Nephron progenitor cell (in vitro differentiated cells): ENCODE data around the gene SCN2B.
"Not testable (repeated sequence)": the region's sequence is repeated elsewhere in the genome, so short reads cannot be mapped to it uniquely, and the experiment has no call there.

Source experiments
- DNase-seq: peaks from one replicate; pipeline ENCODE4 v3.0.0; 2021
- H3K27ac Mint-ChIP-seq: 2 replicates; pipeline ENCODE4 v1.8.0; 2021; ENCODE audit warnings: mild to moderate bottlenecking, moderate library complexity, mixed read lengths
- H3K27me3 Mint-ChIP-seq: 2 replicates; pipeline ENCODE4 v1.8.0; 2021; ENCODE audit warnings: mild to moderate bottlenecking, low read depth, mixed read lengths; ENCODE audit not compliant: poor library complexity
- H3K36me3 Mint-ChIP-seq: 2 replicates; pipeline ENCODE4 v1.8.0; 2021; ENCODE audit warnings: low read depth, mixed read lengths
- H3K4me1 Mint-ChIP-seq: 2 replicates; pipeline ENCODE4 v1.8.0; 2021; ENCODE audit warnings: mixed read lengths
- H3K4me3 Mint-ChIP-seq: 2 replicates; pipeline ENCODE4 v1.8.0; 2021; ENCODE audit warnings: mild to moderate bottlenecking, moderate library complexity, mixed read lengths
- H3K9me3 Mint-ChIP-seq: 2 replicates; pipeline ENCODE4 v1.8.0; 2021; ENCODE audit warnings: mild to moderate bottlenecking, moderate library complexity, mixed read lengths
- CTCF ChIP-seq: fragments of 200-600 bp; sonication (generic); IDR thresholded peaks from 2 replicates; pipeline ENCODE4 v1.5.0; 2021; ENCODE audit warnings: antibody characterized with exemption

SCN2B gene

DNA sequence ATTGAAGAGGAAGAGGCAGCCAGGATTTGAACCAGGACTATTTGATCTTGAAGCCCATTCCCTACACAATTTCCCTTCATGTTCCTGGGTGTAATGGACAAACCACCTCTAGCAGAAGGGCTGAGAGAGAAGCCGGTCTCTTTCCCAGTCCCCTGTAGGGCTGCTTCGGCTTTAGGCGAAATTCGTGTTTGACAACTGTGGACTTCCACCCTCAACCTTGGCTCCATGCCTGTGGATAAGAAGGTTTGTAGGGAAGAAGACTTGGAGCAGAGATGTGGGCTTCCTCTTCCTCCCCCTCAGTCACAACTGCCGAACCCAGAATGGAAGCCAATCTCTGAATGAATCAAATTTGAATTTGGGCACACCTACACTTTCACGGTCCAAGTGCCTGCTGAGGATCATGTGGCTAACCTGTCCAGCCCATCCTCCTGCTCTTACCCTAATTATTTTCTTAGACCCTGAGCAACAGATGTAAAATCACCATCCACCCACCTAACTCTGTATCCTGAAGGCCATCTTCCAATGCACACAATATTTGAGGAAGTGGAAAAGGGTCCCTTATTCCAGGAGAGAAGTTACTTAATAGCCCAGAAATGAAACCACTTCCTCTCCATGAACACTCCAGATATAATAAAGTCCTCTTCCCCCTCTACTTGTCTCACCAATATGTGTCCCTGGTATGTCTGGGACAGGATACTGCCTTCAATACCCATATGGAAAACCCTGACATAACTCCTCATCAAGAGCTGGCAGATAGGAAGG is 10.1 kb upstream of the SCN2B start:
- no peaks in the 10 kb centered on the region for H3K4me1 Mint-ChIP-seq
- DNase-seq = no peak
- no peak overlapping the region for H3K4me3 Mint-ChIP-seq
- H3K9me3 Mint-ChIP-seq = peaks cover 13% of the 10 kb centered on the region
- no peak overlapping the region for H3K27ac Mint-ChIP-seq
- no peaks in the 10 kb centered on the region for H3K36me3 Mint-ChIP-seq
- TF ChIP-seq CTCF = no peak
- H3K27me3 Mint-ChIP-seq = peaks cover 55% of the 10 kb centered on the region

DNA sequence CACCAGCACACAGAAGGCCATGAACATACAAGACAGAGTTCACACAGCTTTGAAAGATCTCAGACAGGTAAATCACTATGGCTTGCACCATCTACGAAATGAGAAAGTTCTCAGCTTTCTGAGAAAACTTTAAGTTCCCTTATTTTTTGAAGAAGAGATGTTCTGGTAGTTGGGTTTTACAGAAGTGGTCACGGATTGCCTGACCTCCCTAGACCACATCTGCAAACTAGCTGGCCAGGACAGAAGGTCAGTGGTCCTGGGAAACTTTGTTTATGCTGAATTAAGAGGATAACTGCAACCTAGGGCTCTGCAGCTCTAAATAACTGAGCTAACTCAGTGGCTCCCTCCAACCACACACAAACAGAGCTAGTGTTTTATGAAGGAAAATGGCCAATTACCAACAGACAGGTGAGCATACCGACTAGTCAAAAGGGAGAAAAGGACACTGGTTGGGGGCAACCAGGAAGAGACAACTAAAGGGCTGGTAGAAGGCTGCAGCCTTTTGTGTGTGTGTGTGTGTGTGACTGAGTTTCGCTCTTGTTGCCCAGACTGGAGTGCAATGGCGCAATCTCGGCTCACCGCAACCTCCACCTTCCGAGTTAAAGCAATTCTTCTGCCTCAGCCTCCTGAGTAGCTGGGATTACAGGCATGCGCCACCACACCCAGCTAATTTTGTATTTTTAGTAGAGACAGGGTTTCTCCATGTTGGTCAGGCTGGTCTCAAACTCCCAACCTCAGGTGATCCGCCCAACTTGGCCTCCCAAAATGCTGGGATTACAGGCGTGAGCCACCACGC is 8.5 kb upstream of the SCN2B start:
- Mint-ChIP-seq H3K27ac (no peak overlapping the region), H3K4me3 (no peak overlapping the region), H3K36me3 (no peaks in the 10 kb centered on the region), H3K9me3 (peaks cover 3% of the 10 kb centered on the region), H3K27me3 (peaks cover 50% of the 10 kb centered on the region), H3K4me1 (peaks cover 11% of the 10 kb centered on the region)
- no peak for DNase-seq
- TF ChIP-seq CTCF = no peak

DNA sequence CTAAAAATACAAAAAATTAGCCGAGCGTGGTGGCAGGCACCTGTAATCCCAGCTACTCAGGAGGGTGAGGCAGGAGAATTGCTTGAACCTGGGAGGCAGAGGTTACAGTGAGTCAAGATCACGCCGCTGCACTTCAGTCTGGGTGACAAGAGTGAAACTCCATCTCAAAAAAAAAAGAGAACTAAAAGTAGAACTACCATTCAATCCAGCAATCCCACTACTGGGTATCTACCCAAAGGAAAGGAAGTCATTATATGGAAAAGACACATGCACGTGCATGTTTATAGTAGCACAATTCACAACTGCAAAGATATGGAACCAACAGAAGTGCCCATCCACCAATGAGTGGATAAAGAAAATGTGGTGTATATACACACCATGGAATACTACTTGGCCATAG is 7.3 kb upstream of the SCN2B start:
- not testable (repeated sequence) for DNase-seq, H3K9me3 Mint-ChIP-seq, H3K36me3 Mint-ChIP-seq, H3K27ac Mint-ChIP-seq, H3K4me3 Mint-ChIP-seq
- Mint-ChIP-seq H3K27me3 (peaks cover 42% of the 10 kb centered on the region), H3K4me1 (peaks cover 15% of the 10 kb centered on the region)

GRCh38 chr11:118180300-118180703 is 3.9 kb upstream of the SCN2B start:
- H3K9me3 Mint-ChIP-seq = peaks cover 3% of the 10 kb centered on the region
- H3K4me3 Mint-ChIP-seq = no peak overlapping the region
- H3K36me3 Mint-ChIP-seq = no peaks in the 10 kb centered on the region
- no peak overlapping the region for H3K27ac Mint-ChIP-seq
- H3K27me3 Mint-ChIP-seq = peaks cover 28% of the 10 kb centered on the region
- TF ChIP-seq CTCF = no peak
- peaks cover 28% of the 10 kb centered on the region for H3K4me1 Mint-ChIP-seq
- DNase-seq = peak; percentile 54

GRCh38 chr11:118176778-118177134 is 317 bp upstream of the SCN2B start:
- no peak for DNase-seq
- Mint-ChIP-seq H3K27me3 (peaks cover 51% of the 10 kb centered on the region), H3K4me3 (peak overlapping the region; percentile 82), H3K9me3 (no peaks in the 10 kb centered on the region), H3K36me3 (no peaks in the 10 kb centered on the region), H3K4me1 (peaks cover 39% of the 10 kb centered on the region), H3K27ac (no peak overlapping the region)
- TF ChIP-seq CTCF = no peak

GRCh38 chr11:118175031-118175992 is 1.1 kb downstream of the SCN2B start:
- peaks cover 32% of the 10 kb centered on the region for H3K4me1 Mint-ChIP-seq
- H3K27ac Mint-ChIP-seq = peak overlapping the region; percentile 29
- DNase-seq = no peak
- no peak for TF ChIP-seq CTCF
- peak overlapping the region; percentile 82 for H3K4me3 Mint-ChIP-seq
- peaks cover 59% of the 10 kb centered on the region for H3K27me3 Mint-ChIP-seq
- H3K36me3 Mint-ChIP-seq = no peaks in the 10 kb centered on the region
- H3K9me3 Mint-ChIP-seq = no peaks in the 10 kb centered on the region
